GM19043 (cell line): ENCODE results near the gene ADAT1.
A peak's percentile ranks its signal among the peaks of the same experiment; 100 is the strongest.

Source experiments
- ATAC-seq: cut with Tn5 transposase; IDR thresholded peaks from one replicate; pipeline ENCODE4 v1.9.1; 2021; ENCODE audit warnings: low read depth; ENCODE audit not compliant: unreplicated experiment

ADAT1 gene

GRCh38 chr16:75578212-75578611, 44.9 kb downstream of the ADAT1 start:
- ATAC-seq, result no peak

- ATAC-seq, result peak; percentile 69
Measured at GRCh38 chr16:75576384-75576811, 46.7 kb downstream of the ADAT1 start.

GRCh38 chr16:75575958-75576357, 47.1 kb downstream of the ADAT1 start:
- ATAC-seq, result no peak

- no peak for ATAC-seq
Measured at GRCh38 chr16:75573955-75574354, 49.1 kb downstream of the ADAT1 start.

- ATAC-seq, result no peak
Measured at GRCh38 chr16:75572864-75573542, 50.1 kb downstream of the ADAT1 start.

- ATAC-seq, result no peak
Measured at GRCh38 chr16:75570396-75571065, 52.5 kb downstream of the ADAT1 start.

GRCh38 chr16:75567911-75568310, 55.2 kb downstream of the ADAT1 start:
- no peak for ATAC-seq

- ATAC-seq, result peak; percentile 1
Measured at GRCh38 chr16:75566758-75567255, 56.3 kb downstream of the ADAT1 start.

- ATAC-seq, result peak; percentile 65
Measured at GRCh38 chr16:75566040-75566757, 56.9 kb downstream of the ADAT1 start, which contains the start of gene GABARAPL2. GABARAPL2 (plus strand) TSS chr16:75566379; CDS start chr16:75566487, 108 bp downstream.

- no peak for ATAC-seq
Measured at GRCh38 chr16:75565640-75566039, 57.4 kb downstream of the ADAT1 start.

GRCh38 chr16:75559564-75560372, 63.3 kb downstream of the ADAT1 start:
- ATAC-seq, result no peak

GRCh38 chr16:75558846-75559401, 64.2 kb downstream of the ADAT1 start:
- no peak for ATAC-seq

- ATAC-seq, result no peak
Measured at GRCh38 chr16:75556431-75556950, 66.6 kb downstream of the ADAT1 start.

GRCh38 chr16:75555707-75556430, 67.2 kb downstream of the ADAT1 start, which contains the start of gene TMEM231:
TMEM231 (minus strand) TSS chr16:75556252; CDS start chr16:75556209, 43 bp downstream.
- peak; percentile 95 for ATAC-seq

GRCh38 chr16:75555213-75555706, 67.8 kb downstream of the ADAT1 start:
- no peak for ATAC-seq

GRCh38 chr16:75552951-75553350, 70.1 kb downstream of the ADAT1 start:
- no peak for ATAC-seq

GRCh38 chr16:75550211-75550662, 72.8 kb downstream of the ADAT1 start:
- ATAC-seq, result no peak
